ENCODE results near the gene PBOV1.

PBOV1 gene

GRCh38 chr6:138204303-138204702 lies 14.0 kb downstream of the PBOV1 start:
- DNase-seq: no peak

GRCh38 chr6:138203315-138203714 lies 15.0 kb downstream of the PBOV1 start:
- DNase-seq: no peak

GRCh38 chr6:138201836-138202235 lies 16.5 kb downstream of the PBOV1 start:
- no peak for DNase-seq

GRCh38 chr6:138198430-138199091 lies 19.7 kb downstream of the PBOV1 start:
- no peak for DNase-seq

GRCh38 chr6:138197570-138197969 lies 20.7 kb downstream of the PBOV1 start:
- DNase-seq: no peak

GRCh38 chr6:138196122-138196738 lies 22.1 kb downstream of the PBOV1 start:
- DNase-seq: no peak

GRCh38 chr6:138194287-138194686 lies 24.0 kb downstream of the PBOV1 start:
- DNase-seq: no peak

GRCh38 chr6:138188278-138188941 lies 29.9 kb downstream of the PBOV1 start:
- DNase-seq: no peak

GRCh38 chr6:138187156-138187555 lies 31.1 kb downstream of the PBOV1 start:
- no peak for DNase-seq

- no peak for DNase-seq
These were observed 34.1 kb downstream of the PBOV1 start for GRCh38 chr6:138184230-138184629.

GRCh38 chr6:138183790-138184134 lies 34.5 kb downstream of the PBOV1 start:
- no peak for DNase-seq

GRCh38 chr6:138182939-138183789 lies 35.1 kb downstream of the PBOV1 start:
- no peak for DNase-seq

- DNase-seq: no peak
These were observed 41.5 kb downstream of the PBOV1 start for GRCh38 chr6:138176652-138177232.

- no peak for DNase-seq
These were observed 42.7 kb downstream of the PBOV1 start for GRCh38 chr6:138175596-138175995.

Measured in MV-4-11 (cell line).